ENCODE measurements around the gene PARD3B. TPM values are rescaled to one million over a fixed set of nuclear protein-coding genes. Genes with fewer than 3 reads are reported as not detected.

Gene PARD3B
- total and polyA plus RNA-seq, 7 donors, result 3.2 to 64.0 (median 42.5) TPM

DNA sequence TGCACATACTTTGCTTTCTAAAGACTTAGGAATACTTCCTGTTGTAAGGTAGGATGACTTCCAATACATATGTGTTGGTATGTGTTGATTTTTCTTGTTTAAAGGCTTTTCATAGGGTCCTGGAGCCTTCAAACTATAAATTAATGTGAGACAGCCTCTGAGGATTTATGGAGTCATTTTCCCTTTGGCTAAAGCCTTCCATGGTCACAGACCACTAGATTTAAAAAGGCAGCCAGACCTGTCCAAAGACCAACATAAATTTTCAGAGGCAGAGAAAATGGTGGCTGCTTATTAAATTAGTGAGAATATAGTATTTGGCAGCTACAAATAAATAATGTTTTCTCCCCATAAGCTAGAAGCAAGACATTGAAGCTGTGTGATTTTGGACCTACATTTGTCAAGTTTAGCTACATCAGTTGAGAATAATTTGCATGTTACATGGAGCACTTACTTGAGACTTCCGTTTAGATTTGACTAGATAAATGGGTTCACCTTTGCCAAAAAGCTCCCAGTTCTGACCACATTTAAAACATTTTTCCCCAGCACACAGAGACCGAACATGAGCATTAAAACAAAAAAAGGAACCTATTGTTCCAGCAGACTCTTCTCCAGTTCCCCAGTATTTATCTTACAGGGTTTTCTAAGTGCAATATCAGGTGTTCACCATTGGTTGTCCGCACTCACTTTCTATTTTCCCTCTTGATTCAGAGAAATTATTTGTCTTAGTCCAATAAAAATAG is 402.9 kb downstream of the PARD3B start:
- Histone ChIP-seq H3K9me3 (peaks cover 0 to 6% (median 0%) of the 10 kb centered on the region in 4 donors), H3K4me1 (peaks cover 0 to 15% (median 3%) of the 10 kb centered on the region in 4 donors), H3K36me3 (no peaks in the 10 kb centered on the region), H3K27ac (no peak overlapping the region), H3K4me3 (no peak overlapping the region), H3K27me3 (no peaks in the 10 kb centered on the region)
- intact Hi-C loops (cut with DNase I), result no loop called here
- 64 to 91% methylated on average over 3 of the region's 3 CpGs for WGBS, 2 donors
- TF ChIP-seq POLR2AphosphoS5 (IDR thresholded peaks at IDR 0.05) (no peak), POLR2A (IDR thresholded peaks at IDR 0.05) (no peak), EP300 (IDR thresholded peaks at IDR 0.05) (no peak)
- TF ChIP-seq, protein P1, sequence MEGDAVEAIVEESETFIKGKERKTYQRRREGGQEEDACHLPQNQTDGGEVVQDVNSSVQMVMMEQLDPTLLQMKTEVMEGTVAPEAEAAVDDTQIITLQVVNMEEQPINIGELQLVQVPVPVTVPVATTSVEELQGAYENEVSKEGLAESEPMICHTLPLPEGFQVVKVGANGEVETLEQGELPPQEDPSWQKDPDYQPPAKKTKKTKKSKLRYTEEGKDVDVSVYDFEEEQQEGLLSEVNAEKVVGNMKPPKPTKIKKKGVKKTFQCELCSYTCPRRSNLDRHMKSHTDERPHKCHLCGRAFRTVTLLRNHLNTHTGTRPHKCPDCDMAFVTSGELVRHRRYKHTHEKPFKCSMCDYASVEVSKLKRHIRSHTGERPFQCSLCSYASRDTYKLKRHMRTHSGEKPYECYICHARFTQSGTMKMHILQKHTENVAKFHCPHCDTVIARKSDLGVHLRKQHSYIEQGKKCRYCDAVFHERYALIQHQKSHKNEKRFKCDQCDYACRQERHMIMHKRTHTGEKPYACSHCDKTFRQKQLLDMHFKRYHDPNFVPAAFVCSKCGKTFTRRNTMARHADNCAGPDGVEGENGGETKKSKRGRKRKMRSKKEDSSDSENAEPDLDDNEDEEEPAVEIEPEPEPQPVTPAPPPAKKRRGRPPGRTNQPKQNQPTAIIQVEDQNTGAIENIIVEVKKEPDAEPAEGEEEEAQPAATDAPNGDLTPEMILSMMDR (IDR thresholded peaks at IDR 0.05), result no peak
- DNase-seq, result no peak

DNA sequence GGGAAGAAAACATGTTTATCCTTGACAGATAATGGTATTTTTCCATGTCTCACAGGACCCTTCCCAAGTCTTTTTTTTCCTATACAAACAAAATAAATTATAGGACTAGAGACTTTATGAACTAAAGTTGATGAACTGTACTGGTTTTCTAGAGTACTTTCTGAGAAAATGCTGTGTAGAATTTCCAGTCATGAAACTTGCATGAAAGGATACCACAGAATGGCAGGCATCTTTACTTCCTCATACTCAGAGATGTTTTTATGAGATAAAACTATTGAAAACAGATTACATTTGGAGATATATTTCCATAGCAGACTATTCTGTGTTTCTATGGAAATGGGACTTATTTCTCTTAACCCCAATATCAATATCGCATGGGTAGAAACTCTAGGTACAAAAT is 403.5 kb downstream of the PARD3B start:
- no peak for DNase-seq
- H3K27ac ChIP-seq, result no peak overlapping the region
- H3K9me3 ChIP-seq, result peaks cover 0 to 6% (median 0%) of the 10 kb centered on the region in 4 donors
- H3K4me1 ChIP-seq, result peaks cover 0 to 15% (median 3%) of the 10 kb centered on the region in 4 donors
- no peak for TF ChIP-seq EP300 (IDR thresholded peaks at IDR 0.05)
- TF ChIP-seq, protein P1 (IDR thresholded peaks at IDR 0.05), result no peak
- TF ChIP-seq POLR2AphosphoS5 (IDR thresholded peaks at IDR 0.05), result no peak
- no peak for TF ChIP-seq POLR2A (IDR thresholded peaks at IDR 0.05)
- no peaks in the 10 kb centered on the region for H3K27me3 ChIP-seq
- H3K4me3 ChIP-seq, result no peak overlapping the region
- WGBS, 2 donors, result 80 to 98% methylated on average over 1 of the region's 1 CpG
- intact Hi-C loops (cut with DNase I), result no loop called here
- no peaks in the 10 kb centered on the region for H3K36me3 ChIP-seq

DNA sequence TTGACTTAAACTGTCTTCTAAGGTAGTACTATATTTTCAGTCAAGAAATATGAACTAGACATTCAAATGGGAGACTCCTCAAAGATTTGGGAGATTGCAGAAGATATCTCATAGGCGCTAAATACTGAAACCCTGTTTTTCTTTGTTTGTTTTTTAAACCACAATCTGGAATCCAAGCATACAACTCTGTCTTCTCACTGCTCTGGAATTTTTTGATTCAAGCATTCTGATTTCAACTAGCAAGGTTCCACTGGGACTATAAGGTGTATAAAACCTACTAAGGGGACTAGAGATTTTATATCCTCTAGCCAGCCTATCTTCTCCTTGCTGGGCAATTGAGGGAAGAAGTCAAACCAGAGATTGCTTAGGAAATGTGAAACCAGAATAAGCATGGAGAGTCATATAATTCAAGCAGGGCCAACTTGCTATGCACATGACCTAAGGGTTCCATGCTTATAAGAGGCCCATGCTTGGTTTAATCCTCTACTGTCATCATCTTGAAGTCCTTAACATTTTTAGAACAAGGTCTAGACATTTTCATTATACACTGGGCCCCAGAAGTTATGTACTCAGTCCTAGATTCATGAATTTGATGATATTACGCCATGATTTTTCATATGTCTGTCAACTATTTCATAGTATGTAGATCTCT is 405.5 kb downstream of the PARD3B start:
- intact Hi-C loops (cut with DNase I), result no loop called here
- H3K27me3 ChIP-seq, result no peaks in the 10 kb centered on the region
- no peak overlapping the region for H3K27ac ChIP-seq
- no peaks in the 10 kb centered on the region for H3K9me3 ChIP-seq
- TF ChIP-seq, protein P1 (IDR thresholded peaks at IDR 0.05), result no peak
- TF ChIP-seq POLR2AphosphoS5 (IDR thresholded peaks at IDR 0.05), result no peak
- no peak for TF ChIP-seq POLR2A (IDR thresholded peaks at IDR 0.05)
- TF ChIP-seq EP300 (IDR thresholded peaks at IDR 0.05), result no peak
- H3K36me3 ChIP-seq, result no peaks in the 10 kb centered on the region
- WGBS, 2 donors, result 96% methylated on average over 2 of the region's 2 CpGs
- DNase-seq, result no peak
- peaks cover 0 to 15% (median 3%) of the 10 kb centered on the region in 4 donors for H3K4me1 ChIP-seq
- no peak overlapping the region for H3K4me3 ChIP-seq

DNA sequence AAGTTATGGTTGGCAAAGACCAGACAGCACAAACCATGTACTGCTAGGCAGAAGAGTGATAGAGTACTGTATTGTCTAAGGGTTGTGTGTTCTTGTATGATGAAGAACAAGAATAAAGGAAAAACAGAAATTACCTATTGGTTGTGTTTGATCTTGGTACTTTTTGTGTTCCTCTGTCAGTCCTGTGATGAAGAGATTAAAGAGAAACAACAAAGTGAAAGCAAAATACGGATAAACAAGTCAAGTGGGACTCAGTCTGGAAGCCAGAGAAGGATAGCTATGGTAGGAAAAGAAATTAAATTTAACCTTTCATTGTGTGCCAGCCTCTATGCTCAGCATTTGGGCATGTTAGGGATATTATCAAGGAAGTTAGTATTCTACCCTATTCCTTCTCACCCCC is 413.1 kb downstream of the PARD3B start:
- intact Hi-C loops (cut with DNase I), result no loop called here
- H3K27me3 ChIP-seq, result no peaks in the 10 kb centered on the region
- peak overlapping the region in 2 of 4 donors; percentile 10 to 26 for H3K4me3 ChIP-seq
- peaks cover 0 to 27% (median 8%) of the 10 kb centered on the region in 4 donors for H3K4me1 ChIP-seq
- H3K9me3 ChIP-seq, result no peaks in the 10 kb centered on the region
- DNase-seq, result no peak
- WGBS, 2 donors, result 60 to 85% methylated on average over 1 of the region's 1 CpG
- H3K27ac ChIP-seq, result peak overlapping the region in 2 of 4 donors; percentile 48 to 55
- H3K36me3 ChIP-seq, result no peaks in the 10 kb centered on the region
- TF ChIP-seq EP300 (IDR thresholded peaks at IDR 0.05), result no peak
- TF ChIP-seq POLR2AphosphoS5 (IDR thresholded peaks at IDR 0.05), result no peak
- TF ChIP-seq, protein P1 (IDR thresholded peaks at IDR 0.05), result no peak
- TF ChIP-seq POLR2A (IDR thresholded peaks at IDR 0.05), result no peak

Data from sigmoid colon (tissue), 7 donors.